Measurements from ENCODE around the gene NUBPL.
"Not testable (repeated sequence)": the region's sequence is repeated elsewhere in the genome, so short reads cannot be mapped to it uniquely, and the experiment has no call there.

Gene NUBPL

DNA sequence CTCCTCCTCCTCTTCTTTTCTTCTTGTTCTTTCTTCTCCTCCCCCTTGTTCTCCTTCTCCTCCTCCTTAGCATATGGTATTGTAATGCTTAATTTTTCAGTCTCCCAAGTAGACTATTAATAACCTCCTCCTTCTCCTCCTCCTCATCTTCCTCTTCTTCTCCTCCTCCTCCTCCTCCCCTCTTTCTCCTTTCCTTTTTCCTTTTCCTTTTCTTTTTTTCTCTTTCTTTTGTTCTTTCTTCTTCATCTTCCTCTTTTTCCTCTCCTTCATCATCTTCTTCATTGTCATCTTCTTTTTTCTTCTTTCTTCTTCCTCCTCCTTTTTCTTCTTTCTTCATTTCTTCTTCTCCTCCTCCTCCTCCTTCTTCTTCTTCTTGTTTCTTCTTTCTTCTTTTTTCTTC lies 264.3 kb downstream of the NUBPL start:
- no peak for DNase-seq

DNA sequence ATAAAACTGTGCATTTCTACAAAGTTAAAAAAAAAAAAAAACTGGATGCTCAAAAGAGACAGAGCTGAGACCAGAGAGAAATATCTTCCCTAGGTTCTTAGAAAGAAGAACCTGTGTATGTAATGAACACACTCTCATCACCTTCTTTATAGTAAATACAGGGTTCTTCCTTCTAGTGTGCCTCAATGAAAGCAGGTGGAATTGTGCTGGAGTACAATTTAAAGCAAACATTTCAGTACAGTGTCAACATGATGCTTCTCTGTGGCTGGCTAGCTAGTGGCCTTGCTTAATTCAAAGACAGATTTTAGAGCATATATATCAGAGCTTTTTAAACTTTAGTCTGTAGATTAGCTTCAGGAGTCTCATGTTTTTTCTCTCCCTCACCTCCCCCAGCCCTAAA lies 266.1 kb downstream of the NUBPL start:
- no peak for DNase-seq

DNA sequence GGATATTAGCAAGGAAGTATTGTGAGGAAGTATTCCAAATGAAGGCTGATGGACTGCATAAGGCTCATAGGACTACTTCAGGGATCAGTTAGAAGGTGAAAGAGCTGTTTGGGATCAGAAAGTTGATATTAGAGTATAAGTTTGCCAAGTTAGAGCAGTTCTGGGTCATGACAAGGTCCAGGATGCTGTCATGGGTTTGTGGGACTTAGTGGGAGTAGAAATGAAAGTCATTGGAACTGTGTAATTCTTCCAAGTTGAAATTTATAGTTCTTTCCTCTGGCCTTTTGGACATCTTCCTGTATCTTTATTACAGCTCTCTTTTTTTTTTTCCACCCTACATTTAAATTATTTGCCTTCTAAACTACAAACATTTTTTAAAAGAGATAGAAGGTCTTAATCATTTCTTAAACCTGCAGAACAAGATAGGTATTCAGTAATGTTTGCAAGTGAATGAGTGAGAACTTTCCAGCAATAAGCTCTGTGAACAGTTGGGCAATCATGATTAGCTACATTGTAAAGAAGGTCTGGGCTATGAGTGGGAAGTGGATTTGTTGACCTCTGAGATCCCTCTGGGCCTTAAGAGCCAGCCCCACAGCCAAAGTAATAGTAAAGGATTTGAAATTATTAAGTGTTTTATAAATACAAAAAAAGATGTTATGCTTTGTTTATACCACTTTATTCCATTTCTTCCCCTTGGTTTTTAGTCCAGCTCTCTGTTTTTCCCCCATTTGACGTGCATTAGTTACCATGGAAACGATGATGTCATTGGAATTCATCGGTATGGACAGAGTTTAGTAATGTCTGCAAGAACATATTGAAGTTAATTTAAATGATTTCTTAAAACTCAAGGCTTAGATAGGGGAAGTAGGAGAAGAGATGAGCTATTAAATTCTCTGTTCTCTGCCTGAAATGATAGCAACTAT lies 268.0 kb downstream of the NUBPL start:
- no peak for DNase-seq

DNA sequence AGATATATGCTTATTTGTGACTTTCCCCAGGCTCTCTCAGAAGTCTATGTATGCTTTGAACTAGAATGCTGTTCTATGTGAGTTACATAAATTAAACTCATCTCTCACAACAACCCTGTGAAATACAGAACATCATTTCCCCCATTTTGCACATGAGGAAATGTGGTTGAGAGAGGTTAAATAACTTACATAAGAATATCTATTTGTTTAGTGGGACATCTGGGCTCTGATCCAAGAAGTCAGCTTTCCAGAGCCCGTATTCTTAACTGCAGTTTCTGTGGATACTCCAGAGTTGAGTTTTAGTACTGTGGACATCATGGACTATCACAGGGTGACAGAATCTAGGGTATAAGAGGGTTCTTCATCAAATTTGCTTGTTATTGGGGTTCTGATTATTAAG lies 273.4 kb downstream of the NUBPL start:
- DNase-seq: no peak

DNA sequence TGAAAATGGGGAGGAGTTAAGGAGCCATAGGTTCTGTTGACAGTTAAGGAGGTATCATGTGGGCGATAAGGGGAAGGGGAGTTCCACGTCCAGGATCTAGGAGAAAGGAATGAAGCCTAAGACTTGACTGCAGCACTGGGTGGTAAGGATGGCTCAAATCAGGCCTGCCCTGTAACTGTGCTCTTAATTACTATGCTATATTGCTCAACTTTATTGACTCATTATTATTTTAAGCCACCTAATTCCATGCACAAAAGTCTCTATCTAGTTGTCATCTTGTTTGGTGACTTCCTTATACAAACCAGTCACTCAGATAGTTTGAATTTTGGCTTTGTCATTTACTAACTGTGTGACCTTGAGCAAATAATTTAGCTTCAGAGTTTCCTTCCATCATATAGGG lies 273.8 kb downstream of the NUBPL start:
- no peak for DNase-seq

DNA sequence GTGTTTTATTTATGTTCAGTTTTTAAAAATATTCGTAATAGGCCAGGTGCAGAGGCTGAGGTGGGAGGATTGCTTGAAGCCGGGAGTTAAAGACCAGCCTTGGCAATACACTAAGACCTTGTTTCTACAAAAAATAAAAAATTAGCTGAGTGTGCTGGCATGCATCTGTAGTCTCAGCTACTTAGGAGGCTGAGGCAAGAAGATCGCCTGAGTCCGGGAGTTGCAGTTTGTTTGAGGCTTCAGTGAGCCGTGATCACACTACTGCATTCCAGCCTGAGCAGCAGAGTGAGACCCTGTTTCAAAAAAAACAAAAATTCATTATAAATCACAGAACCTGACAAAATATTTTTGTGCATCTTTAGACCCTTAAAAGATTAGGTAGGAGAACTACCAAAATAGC lies 275.8 kb downstream of the NUBPL start:
- DNase-seq: no peak

DNA sequence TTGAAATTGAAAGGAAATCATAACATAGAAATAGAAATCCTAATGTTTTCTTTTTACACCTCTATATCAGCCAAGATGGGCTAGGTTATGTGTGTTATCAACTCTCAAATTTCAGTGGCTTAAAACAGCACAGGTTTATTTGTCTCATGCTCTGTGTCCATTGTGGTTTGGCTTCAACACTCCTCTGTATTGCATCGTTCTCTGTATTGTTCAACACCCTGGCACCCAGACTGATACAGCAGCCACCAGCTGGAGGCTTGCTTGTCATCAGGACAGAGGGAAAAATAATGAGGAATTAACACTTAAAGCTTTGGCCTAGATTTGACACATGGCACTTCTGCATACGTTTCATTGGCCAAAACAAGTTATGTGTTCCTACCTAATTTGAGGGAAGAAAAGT lies 281.7 kb downstream of the NUBPL start:
- no peak for DNase-seq

DNA sequence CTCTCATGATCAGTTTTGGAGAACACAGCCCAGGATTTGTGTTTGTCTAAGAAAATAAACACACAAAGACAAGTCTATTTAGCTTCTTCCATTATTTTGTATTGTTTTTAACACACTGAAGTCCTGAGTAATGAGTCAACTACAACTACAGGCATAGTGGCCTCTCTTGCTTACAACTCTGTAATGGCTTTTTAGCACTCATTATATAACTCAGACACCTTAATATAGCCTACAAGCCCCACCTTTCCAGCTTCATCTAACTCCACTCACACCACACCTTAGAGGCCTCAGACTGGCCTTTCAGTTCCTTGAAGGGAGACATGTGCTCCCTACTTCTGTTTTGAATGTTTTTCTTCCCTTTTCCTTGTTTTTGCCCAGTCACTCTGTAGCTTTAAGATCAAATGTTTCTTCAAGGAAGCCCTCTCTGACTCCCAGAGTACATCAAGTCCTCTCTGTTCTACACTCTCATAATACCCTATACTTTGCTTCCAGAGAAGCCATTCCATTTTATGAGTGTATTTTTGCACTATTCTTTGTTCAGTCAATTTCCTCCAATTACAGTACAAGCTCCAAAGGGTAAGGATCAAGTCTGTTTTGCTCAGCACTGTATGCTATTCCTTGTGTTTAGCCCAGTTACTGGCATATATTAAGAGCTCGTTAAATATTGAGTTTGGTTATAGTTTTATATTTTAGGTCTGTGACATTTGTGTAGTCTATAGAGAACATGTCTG lies 282.3 kb downstream of the NUBPL start:
- DNase-seq: no peak

DNA sequence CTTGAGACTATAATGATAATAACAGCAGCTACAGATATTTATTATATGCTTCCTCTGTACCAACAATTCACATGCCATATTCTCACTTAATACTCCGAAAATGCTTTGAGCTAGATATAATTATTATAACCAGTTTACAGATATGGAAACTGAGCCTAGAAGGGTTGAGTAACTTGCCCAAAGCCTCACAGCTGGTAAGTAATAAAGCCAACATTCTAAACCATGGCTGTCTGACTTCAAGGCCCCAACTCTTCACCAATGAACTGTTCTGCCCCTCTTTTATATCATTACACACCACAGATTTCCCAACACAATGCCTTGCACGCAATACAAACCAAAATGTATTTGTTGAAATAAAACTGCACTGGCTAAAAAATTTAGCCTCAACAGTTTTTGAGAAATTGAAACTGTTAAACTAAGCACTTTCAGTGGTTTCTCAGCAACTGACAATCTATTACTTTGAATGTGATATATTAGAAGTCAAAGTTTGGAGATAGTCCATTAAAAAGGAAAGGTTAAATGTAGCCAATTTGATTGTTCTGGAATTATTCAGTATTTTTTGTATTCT lies 293.4 kb downstream of the NUBPL start:
- no peak for DNase-seq

DNA sequence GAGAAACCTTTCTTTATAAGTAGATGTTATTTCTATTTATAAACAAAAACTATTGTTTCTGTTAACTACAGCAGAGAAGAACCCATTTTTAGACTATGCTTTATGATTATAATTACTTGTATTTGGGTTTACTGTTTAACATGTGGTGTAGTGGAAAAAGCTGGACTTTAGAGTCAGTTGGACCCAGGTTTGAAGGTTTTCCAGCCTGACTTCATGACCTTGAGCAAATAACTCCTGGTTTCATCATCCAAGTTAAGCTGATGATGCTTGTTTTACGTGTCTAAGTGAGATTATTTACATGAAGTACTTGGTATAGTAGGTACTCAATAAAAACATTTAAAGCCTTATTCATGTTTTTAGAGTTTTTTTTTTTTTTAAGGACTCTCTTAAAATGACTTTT lies 294.1 kb downstream of the NUBPL start:
- DNase-seq: no peak

DNA sequence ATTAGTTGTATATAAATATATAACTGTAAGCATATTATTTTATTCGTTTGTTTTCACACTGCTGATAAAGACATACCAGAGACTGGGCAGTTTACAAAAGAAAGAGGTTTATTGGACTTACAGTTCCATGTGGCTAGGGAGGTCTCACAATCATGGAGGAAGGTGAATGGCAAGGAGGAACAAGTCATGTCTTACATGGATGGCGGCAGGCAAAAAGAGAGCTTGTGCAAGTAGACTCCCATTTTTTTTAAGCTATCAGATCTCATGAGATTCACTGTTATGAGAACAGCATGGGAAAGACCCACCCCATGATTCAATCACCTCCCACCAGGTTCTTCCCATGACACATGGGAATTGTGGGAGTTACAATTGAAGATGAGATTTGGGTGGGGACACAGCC lies 294.8 kb downstream of the NUBPL start:
- DNase-seq: not testable (repeated sequence)

DNA sequence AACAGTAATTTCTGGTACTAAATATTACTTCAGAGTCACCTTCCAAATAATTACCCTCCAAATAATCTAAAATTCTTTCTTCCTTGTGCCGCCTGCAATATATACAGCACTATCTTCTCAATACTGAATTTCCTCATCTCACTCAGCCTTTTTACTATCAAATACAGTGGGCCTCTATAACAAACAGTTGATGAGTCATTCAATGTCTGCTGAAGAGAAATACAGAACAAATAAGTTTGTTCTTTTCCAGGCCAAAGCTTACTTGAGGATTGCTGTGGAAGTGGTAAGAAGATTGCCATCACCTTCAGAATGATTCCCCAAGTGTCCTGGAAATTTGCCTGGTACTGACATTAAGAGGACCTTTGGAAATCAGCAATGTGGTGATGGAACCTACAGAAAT lies 297.7 kb downstream of the NUBPL start:
- DNase-seq: no peak

DNA sequence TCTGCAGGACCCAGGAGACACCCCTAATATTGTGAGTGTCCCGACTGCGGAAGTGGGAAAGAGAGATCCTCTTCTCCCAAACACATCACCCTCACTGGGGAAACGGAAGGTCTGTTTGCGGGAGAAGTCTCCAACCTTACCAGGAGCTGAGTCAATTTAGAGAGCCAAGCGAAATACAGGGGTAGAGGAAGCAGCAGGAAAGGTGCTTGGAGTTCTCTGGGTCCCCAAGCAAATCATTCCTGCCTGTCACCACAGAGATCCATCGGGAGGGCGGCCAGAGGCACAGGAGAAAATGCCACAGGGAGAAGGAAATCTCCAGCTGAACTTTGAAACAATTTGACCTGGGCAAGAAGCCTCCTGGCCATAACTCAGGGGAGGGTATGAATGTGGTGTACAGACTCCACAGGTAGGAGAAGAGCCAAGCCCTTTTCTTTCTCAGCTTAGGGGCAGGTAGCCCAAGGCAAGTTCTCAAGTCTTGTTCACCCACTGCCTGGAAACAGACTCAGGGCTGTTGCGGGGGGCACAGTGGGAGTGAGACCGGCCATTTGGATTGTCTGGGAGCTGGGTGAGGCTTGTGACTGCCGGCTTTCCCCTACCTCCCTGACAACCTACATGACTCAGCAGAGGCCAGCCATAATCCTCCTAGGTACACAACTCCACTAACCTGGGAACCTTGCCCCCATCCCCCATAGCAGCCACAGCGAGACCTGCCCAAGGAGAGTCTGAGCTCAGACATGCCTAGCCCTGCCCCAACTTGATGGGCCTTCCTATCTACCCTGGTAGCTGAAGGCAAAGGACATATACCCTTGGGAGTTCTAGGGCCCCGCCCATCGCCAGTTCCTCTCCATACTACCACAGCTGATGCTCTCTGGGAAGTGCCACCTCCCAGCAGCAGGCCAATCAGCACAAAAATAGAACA lies 304.0 kb downstream of the NUBPL start:
- no peak for DNase-seq

DNA sequence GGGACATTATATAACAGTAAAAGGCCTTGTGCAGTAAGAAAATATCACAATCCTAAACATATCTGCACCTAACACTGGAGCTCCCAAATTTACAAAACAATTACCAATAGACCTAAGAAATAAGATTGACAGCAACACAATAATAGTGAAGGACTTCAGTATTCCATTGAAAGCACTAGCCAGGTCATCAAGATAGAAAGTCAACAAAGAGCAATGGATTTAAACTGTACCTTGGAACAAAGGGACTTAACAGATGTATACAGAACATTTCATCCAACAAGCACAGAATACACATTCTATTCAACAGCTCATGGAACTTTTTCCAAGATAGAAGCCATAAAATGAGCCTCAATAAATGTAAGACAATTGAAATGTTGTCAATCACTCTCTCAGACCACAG lies 306.4 kb downstream of the NUBPL start:
- no peak for DNase-seq

DNA sequence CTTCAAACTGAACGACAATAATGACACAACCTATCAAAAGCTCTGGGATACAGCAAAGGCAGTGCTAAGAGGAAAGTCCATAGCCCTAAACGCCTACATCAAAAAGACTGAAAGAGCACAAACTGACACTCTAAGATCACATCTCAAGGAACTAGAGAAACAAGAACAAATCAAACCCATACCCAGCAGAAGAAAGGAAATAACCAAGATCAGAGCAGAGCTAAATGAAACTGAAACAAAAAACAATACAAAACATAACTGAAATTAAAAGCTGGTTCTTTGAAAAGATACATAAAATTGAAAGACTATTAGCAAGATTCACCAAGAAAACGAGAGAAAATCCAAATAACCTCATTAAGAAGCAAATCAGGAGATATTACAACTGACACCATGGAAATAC lies 306.9 kb downstream of the NUBPL start:
- not testable (repeated sequence) for DNase-seq

DNA sequence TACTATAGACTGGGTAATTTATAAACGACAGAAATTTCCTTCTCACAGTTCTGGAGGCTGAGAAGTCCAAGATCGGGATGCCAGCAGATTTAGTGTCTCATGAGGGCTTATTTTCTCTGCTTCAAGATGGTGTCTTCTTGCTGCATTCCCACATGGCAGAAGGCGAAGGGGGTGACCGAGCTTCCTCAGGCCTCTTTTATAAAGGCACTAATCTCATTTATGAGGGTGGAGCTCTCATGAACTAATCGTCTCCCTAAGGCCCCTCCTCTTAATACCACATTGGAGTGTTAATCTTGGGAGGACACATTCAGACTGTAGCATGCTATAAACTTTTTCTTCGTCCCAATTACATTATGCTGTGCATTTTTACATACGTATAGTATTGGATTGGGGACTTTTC lies 315.5 kb downstream of the NUBPL start:
- DNase-seq: no peak

DNA sequence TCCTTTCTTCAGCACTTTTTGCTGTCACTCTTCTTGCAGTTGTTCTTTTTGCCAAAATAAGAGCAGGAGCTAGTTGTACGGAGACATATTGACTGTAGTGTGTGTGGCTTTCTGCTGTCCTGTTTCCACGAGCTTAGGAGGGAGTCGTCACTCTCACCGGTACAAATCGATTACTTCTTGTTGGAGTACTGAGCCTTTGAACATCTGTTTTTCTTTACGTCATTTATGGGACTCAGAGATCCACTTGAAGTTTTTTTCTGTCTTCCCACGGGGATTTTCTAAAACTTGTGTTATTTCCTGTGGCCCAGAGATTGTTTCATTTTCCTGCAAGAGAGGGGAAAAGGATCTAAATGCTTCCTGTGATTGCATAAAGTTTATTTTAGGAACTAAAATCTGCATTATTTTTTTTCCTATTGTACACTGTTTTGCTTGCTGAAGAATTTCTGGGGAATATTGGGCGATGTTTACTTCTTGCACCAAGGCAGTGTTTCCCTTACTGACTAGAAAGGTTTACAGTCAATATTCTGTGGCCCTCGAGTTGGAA lies 316.1 kb downstream of the NUBPL start:
- no peak for DNase-seq

DNA sequence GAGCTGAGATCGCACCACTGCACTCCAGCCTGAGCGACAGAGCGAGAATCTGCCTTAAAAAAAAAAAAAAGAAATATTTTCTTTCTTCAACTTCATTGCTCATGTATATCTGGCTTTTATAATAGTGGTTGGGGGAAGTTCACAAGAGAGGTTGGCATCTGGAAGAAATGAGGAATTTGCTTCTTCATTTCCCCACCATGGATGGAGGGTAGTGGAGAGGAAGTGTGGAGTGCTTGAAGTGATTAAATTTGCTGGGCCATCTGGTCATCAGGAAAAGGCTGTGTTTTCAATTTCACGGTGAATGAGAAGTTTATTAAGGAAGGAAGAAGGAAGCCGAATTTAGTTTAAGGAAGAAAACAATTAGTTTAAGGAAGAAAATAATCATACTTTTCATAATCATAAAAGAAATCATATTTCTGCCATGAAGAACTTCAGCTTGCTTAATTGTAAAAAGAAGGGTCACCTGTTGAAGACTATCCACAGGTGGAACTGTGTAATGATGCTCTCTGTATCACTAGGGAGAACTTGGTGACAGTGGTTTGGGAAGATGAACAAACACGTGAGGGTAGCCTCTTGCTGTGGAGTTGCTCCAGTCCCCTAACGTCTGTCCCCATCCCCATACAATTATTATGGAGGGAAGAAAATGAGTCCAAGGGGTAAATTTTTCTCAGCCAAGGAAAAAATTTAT lies 318.6 kb downstream of the NUBPL start:
- no peak for DNase-seq

DNA sequence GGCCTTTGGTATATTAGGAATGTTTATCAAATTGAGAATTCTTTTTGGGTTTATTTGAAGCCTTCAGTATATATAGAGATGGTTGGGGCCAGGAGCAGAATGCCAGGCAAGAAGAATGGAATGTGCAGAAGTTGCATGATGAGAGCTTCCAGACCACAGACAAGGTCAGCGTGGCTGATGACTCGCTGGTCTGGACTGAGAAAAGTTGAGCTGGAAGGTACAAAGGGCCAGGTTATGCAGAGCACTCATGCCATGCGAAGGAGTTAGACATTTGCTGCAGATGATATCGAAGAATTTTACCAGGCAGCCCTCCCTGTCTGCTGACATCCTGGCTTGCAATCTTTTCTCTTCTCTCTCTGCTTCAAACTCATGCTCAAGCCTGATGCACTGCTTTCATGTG lies 319.7 kb downstream of the NUBPL start:
- DNase-seq: no peak

DNA sequence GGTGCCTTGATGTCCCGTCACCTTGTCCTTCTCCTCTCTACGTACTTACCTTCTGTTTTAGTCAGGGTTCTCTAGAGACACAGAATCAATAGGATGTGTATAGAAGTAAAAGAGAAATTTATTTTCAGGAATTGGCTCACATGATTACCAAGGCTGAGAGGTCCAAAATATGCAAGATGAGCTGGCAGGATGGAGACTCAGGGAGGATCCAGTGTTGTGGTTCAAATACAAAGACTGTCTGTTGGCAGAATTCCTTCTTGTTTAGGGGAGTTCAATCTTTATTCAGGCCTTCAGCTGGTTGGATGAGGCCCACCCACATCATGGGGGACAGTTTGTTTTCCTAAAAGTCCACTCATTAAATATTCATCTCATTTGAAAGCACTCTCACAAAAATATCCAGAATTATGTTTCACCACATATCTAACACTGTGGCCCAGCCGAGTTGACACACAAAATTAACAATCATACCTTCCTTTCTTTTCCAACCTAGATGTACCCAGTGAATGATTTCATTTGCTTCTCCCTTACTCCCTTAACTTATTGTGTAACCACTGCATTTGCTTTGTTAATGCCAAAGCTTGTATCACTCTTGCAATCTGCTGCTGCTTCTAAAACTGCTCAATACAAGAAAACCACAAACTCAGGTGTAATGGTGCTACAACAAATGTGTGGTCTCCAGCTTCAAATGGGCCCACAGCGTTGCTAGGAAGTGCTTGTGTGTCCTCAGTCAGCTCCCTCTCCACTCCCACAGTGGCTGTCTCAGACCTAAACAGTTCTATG lies 320.5 kb downstream of the NUBPL start:
- DNase-seq: no peak

DNA sequence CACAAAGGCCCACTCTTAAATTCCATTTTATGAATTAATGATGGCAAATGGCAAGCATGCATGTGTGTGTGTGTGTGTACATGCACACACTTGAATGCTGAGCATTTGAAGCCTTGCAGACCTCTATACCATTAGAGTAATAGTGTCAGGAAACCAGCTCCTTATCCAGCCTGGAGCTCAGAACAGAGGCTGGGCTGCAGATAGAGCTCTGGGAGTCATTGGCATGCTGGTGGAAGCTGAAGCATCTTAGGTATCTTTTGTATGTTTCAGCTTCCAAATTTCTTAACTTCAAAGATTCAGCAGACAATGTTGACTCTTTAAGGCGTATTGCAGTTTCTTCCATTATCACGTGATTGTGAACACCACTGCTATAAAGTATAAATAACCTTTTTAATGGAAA lies 323.0 kb downstream of the NUBPL start:
- DNase-seq: no peak

Data from 8988T (cell line).